DMS153 (cell line): ENCODE measurements around the gene TTC16.
A peak's percentile ranks its signal among the peaks of the same experiment; 100 is the strongest.

Source experiments
- DNase-seq: peaks from one replicate; lab custom pipeline; 2025; lab: John Stamatoyannopoulos, UW

TTC16 gene

DNA sequence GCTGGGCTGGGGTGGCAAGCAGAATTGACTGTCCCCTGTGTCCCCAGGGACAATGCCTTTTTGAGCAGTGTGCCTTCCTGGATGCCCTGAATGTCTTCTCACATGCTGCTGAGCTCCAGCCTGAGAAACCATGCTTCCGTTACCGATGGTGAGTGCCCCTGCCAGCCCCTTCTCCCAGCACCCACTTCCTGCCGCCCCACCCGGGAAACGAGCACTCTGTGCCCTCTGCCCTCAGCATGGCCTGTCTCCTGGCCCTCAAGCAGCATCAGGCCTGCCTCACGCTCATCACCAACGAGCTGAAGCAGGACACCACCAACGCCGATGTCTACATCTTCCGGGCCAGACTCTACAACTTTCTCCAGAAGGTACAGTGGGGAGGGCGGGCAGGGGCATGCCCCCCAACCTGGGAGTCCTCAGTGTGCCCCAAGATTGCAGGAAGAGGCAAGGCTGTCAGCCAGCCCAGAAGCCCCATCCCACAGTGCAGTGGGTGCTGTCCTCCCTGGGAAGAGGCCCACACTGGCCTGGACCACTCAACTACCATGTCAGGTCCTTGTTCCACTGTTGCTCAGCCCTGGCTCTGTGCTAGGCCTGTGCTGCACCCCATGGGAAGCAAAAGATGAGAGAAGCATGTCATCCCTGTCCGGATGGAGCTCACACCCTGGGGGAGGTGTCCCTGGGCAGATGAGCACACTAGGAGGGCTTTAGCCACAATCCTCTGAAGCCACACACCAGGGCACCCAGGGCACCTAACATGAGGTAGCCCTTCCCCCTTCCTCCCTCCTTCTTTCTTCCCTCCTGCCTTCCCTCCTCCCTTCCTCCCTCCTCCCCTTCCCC, 4.4 kb downstream of the TTC16 start:
- DNase-seq, result no peak

DNA sequence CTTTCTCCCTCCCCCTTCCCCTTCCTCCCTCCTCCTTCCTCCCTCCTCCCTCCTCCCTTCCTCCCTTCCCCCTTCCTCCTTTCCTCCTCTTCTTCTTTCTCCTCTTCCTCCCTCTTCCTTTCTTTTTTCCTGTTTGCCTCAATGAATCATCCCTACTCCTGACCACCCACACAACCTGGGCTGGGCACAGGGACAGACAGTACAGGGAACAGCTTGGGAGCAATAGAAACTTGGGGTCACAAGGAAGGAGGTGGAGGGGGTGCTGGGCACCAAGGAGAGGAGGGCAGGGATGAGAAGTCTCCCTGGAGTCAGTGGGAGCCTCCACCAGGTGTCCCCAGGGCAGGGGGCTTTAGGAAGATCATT, 5.0 kb downstream of the TTC16 start:
- DNase-seq, result no peak

DNA sequence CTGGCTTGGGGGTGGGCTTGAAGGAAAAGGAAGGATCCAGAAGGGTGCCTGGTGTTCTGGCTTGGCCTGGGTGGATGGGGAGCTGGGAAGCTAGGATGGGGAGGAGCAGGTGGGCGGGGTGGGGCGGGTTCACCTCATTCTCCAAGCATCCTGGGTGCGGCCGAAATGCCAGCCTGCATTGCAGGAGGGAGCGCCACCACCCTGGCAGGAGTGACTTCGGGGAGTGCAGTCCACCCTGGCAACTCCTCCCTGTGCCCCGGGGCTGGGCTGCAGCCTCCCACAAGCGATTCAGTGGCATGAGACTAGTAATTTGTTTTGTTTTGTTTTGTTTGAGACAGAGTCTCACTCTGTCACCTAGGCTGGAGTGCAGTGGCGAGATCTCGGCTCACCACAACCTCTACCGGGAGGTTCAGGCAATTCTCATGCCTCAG, 5.5 kb downstream of the TTC16 start:
- no peak for DNase-seq

DNA sequence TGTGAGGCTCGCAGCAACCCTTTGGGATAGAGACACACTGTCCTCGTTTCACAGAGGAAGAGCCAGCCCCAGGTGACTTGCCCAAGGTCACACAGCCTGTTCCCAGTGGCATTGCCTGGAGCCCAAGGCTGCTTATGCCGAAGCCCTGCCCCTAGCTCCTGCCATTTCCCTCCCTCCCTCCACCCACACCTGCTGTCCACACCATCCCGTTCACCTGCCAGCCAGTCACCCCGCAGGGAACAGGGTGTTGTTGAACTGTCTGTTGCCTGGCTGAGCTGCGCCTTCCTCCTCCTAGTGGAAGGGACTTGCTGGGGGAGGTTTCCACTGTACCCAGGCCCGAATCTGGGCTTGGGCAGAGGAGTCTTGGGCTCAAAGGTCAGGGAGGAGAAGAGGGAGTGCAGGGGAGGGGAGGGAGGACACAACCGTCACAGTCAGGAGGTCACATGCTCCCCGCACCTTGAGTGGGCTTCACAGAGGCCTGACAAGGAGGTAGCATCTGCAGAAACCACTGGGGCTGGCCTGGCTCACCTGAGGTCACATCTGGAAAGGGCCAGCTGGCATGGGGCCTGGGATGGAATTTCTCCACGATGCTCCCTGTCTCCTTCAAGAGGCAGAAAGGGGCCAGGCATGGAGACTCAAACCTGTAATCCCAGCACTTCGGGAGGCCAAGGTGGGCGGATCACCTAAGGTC, 6.3 kb downstream of the TTC16 start:
- DNase-seq, result no peak

GRCh38 chr9:127723013-127723412, 7.1 kb downstream of the TTC16 start:
- no peak for DNase-seq

DNA sequence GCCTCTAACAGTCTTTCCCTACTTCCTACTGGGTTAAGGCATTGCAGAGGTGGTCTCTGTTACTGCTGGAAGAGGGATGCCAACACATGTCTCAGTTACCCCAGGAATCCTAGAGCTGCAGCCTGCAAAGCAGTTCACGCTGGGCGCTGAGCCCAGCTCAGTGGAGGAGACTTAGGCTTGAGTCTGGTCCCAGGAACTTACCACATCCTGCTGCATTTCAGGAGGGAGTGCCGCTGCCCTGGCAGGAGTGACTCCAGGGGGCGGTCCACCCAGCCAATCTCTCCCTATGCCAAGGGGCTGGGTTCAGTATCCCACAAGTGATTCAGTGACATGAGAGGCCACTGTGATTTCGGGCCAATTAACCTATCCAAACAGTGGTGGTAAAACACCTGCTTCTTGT, 7.6 kb downstream of the TTC16 start:
- DNase-seq, result peak; percentile 28

DNA sequence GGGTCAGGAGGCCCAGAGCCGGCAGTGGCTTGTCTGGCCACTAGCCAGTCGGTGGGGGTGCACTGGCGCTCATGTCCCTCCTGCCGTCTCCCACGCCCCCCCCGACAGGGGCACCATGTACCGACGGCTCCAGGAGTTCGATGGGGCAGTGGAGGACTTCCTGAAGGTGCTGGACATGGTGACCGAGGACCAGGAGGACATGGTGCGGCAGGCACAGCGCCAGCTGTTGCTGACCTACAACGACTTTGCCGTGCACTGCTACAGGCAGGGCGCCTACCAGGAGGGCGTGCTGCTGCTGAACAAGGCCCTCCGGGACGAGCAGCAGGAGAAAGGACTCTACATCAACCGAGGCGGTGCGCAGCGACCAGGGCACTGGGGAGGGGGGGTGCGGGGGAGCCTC, 8.1 kb downstream of the TTC16 start:
- peak; percentile 40 for DNase-seq

DNA sequence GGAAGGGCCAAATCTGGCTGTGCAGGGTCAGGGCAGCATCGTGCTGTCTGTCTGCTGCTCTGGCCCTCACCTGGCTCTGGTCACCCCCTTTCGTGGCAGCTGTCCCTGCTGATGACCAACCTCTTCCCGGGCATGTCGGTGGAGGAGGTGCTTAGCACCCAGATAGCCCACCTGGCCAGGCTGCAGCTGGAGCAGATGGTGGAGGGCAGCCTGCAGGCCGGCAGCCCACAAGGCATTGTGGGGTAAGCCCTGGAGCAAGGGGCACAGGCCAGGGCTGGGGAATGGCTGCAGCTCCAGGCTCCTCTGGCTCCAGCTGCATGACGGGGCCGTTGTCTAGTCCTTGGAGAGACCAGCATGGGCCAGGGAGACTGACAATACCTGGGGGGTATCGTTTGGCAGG, 11.0 kb downstream of the TTC16 start:
- DNase-seq, result no peak

- no peak for DNase-seq
These were observed 12.9 kb downstream of the TTC16 start for GRCh38 chr9:127728808-127729207.

DNA sequence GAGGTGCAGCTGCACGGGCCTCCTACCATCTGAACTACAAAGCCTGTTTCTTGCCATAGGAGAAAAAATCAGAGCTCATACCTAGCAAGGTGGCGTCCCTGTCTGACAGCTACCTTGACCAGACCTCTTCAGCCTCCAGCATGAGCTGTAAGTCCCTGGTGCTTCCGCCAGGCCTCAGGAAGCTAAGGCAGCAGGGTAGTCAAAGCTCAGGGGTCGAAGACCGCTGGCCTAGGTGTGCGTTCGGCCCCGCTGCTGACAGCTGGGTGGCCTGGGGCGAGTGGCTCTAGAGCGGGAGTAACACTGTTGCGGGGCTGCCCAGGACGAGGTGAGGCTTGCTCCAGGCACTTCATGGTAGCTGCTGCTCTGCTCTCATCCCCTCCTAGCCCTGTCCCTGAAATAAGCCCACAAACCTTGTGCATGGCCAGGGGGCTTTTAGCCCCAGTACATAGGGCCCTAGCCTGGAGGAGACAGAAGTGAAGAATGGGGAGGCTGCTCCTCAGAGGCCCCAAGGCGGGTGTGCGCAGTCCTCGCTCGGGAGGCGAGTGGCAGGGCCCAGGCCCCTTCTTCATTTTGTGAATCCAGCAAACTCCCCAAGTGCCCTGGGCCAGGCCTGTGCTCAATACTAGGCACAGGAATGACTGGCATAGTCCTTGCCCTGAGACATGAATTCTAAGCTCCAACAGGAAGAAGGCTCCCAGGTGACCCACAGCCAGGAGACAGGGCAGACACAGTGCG, 13.8 kb downstream of the TTC16 start:
- DNase-seq, result no peak

DNA sequence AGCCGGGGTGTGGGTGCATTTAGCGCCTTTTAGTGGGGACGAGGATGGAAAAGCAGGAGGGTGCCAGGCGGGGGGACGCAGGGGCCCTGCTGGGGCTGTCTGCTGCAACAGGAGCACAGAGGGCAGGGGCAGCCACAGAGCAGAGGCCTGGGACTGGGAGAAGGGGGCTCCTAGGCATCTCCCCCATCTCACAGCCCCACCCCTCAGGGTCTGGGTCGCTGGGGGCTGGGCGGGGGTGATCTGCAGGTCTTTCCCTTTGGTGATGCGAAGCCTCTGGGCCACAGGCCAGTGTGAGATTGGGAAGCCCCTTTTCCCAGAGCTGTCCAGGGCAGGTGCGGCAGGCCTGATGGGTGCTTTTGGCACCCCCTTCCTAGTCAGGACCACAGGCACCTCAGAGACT, 14.4 kb downstream of the TTC16 start:
- DNase-seq, result no peak

GRCh38 chr9:127730799-127731410, 15.0 kb downstream of the TTC16 start:
- no peak for DNase-seq

- no peak for DNase-seq
These were observed 16.1 kb downstream of the TTC16 start for GRCh38 chr9:127731938-127732337.

DNA sequence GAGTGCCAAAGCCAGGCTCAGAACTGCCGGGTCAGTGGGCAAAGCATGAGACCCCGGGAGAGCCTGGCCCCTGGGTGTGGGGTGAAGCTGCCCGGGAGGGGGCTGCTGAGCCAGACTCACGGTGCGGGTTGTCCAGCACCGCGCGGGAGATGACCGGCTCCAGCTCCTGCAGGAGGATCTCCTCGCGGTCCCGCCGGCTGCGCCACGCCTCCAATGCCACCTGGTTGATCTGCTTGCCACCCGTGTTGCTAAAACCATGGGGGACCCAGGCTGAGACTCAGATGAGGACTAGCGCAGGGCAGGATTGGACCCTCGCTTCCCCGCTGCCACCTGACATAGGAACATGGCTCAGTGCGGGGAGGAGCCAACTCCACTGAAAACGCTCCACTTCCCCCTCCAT, 16.6 kb downstream of the TTC16 start:
- DNase-seq, result no peak

DNA sequence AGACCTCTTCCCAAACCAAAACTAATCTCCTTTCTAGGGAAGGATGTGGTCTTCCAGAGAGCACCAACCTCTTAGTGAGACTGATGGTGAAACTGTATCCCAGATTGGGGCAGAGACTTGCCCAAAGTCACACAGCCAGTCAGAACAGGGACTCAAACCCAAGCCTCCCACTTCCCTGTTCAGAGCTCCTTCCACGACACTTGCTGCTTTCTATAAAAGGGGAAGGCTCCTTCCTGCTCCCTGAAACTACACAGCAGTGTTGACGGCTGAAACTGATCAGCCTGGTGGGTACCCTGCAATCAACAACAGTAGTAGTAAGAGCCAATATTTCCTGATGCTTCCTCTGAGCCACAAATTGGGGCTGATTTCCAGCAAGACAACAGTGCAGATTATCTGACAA, 17.7 kb downstream of the TTC16 start:
- DNase-seq, result no peak

- DNase-seq, result no peak
These were observed 18.4 kb downstream of the TTC16 start for GRCh38 chr9:127734247-127734746.

DNA sequence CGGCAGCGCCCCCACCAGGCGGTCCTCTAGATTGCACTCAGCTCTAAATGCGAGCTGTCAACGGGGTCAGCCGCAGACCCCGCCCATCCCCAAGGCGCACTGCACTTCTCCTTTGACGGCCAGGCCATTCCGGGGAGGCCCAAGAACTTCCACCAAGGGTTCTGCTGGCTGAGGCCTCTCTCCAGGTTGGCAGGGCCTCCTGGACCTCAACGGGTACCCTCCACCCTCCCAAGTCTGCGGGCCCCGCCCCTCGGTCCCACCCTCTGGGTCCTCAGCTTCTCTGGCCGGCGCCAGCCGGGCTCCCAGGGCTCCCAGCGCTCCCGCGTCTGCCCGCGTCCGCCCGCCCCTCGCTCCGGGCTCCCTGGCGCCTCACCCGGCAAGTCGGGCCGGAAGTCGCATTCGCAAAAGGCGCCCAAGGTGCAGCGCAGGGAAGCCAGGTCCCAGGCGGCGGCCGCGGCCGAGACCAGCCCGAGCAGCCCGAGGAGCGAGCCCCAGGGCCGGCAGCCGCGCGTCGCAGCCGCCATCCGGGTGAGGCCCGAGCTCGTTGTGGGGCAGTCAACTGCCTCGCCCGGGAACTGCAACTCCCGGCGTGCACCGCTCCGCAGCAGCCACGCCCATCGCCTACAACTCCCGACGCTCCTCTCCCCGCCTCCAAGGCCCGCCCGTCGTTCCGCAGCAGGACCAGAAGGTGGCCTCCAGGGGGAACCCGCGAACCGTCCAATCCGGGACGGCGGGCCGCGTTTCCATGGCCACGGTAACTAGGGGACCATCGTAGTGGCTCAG, 19.1 kb downstream of the TTC16 start, which contains the start of gene TOR2A:
TSS of gene TOR2A (minus strand) at position 548 of the 783 bp plus-strand sequence. CDS start at position 524, 24 bp downstream.
- peak; percentile 91 for DNase-seq

GRCh38 chr9:127735530-127736185, 19.8 kb downstream of the TTC16 start:
- no peak for DNase-seq

GRCh38 chr9:127738666-127739065, 22.8 kb downstream of the TTC16 start:
- no peak for DNase-seq

DNA sequence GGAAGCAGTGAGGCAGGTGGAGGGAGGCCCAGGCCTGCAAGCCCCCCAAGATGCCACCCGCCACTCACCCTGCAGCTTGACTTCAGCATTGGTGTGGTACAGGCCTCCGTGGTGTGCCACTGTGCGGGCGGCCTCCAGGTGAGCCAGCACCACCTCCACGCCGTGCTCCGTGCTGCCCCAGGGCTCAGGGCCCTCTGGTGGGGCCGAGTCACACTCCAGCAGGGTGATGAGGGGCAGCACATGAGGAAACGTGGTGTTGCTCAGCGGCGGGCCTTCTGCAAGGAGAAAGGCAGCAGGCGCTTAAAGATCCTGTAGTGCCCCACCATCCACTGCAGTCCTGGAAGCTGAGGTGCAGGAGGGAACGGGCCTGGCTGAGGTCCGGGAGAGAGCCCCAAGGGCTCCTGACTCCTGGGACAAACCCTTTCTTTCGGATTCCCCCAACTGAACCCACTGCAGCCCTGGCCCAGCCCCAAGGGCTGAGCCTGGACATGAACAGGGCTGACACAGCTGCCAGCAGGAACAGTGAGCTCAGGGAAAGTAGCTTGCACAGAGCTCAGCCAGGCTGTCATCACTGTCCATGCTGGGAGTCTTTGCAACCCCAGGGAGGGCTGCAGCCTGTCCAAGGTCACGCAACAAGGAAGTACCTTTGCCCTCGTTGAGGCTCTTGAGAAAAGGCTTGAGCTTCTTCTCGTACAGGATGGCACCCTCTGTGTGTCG, 23.9 kb downstream of the TTC16 start:
- DNase-seq, result no peak
